Brain pericyte (primary cell): ENCODE results near the gene MEGF6.

Experiments used
- DNase-seq: peaks from one replicate; pipeline ENCODE4 v3.0.0-alpha.2; 2012; ENCODE audit warnings: low read depth, low spot score

MEGF6 gene

DNA sequence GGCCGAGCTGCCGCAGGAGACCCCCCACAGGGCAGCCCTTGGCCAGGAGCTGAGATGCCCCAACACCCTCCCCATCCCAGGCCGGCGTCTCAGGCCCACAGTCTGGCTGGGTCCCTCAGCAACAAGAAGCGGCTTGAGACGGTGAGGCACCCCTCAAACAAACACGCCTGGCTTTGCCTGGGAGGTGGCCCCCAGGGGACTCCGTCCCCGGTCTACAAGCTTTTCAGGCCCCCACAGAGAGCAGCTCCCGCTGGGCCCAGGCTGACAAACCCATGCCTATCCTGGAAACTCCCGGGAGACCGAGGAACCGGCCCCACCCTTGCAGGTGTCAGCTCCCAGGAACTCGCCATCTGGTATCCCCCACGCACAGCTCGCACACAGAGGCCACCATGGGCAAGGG, 89.9 kb downstream of the MEGF6 start:
- no peak for DNase-seq

DNA sequence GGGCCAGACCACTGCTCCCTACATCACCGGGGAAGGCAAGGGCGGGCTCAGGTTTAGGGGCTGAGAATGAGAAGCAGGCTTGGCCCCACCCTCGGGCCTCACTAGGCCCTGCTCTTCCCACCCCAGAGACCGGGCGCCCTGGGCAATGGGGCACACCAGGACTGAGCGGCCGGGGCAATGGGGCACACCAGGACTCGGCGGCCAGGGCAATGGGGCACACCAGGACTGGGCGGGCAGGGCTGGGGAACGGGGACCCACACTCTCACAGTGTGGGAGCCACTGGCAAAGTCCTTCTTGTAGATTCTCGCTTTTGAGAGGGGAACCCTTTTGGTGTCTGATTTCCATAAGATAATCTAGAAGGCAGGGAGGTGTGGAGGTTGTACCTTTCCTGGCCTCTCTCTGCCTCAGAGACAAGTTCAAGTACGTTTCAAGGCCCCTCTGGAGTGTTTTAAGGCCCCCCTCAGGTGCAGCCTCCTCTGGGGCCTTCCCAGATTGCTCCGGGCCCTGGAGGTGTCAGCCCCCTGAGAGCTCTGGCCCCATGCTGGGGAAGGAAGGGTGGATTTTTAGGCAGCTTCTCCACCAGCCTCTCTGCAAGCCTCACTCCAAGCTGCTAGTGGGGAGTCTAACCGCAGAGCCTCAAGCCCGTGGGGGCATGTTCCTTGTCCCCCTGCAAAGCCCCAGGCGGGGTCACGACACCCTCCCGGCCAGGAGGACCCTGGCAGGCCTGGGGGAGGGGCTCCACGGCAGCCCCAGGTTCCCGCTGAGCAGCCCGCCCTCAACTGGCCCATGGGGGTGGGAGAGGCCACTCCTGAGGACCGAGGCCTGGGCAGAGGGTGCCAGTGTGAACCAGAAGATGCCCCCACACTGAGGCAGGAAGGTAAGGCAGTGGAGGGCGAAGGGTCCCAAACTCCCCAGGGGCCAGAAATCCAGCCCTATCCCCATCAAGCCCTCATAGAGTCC, 90.6 kb downstream of the MEGF6 start:
- DNase-seq = no peak

DNA sequence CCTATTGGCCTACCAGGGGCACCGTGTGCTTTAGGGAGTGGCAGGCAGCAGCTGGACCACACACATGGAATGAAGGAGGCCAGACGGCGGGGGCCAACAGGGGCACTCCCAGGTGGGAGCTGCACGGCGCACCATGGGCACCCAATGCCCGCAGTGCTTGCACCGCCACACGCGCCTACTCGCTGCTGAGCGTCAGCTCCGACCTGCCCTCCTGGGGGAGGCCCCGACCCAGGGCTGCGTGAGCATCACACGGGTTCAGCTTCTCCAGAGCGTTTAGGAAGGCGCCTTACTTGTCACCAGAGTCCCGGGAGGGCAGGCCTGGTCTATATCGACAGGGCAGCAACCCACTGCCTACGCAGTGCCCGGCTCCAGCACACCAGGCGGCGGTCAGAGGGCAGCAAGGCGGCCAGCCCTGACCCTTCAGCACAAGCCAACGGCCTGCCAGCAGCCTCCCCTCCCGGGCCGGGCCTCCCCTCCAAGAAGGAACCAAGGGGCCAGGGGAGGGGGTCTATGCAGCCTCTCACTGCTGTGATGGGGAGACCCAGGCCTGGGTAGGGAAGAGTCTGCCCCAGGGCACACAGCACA, 91.9 kb downstream of the MEGF6 start:
- no peak for DNase-seq

DNA sequence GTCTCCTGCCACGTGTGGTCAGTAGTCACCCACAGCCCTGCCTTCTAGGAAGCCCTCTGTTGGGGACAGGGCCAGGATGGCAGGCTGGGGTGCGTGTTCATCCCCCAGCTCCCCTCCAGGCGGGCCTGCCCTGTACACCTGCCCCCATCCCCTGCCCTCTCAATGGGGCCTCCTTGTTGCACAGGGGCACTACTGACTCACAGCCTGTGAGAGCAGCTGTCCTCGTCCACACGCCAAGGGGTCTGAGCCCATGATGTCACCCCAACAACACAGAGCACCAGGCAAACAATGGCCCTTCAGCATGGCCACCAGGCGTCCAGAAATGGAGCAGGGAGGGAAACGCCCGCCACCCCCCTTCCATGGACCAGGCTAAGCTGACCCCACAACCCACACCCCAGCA, 92.6 kb downstream of the MEGF6 start:
- no peak for DNase-seq

DNA sequence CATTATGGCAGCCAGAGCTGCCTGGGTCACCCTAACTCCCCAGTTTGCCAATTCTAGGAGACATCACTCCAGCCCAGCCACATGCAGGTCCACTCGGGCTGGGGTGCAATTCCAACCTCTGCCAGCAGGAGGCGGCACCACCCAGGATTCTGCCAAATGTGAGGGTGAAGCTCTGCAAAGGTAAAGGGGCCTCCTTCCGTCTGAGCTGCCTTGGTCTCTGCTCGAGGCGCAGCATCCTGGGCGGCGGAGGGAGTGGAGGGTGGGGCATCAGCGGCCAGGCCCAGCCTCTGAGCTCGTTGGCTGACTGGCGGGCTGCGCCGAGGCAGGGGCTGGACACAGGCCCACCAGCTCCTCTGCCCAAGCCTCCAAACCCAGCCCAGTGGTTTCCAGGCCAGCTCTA, 93.1 kb downstream of the MEGF6 start:
- DNase-seq = no peak

DNA sequence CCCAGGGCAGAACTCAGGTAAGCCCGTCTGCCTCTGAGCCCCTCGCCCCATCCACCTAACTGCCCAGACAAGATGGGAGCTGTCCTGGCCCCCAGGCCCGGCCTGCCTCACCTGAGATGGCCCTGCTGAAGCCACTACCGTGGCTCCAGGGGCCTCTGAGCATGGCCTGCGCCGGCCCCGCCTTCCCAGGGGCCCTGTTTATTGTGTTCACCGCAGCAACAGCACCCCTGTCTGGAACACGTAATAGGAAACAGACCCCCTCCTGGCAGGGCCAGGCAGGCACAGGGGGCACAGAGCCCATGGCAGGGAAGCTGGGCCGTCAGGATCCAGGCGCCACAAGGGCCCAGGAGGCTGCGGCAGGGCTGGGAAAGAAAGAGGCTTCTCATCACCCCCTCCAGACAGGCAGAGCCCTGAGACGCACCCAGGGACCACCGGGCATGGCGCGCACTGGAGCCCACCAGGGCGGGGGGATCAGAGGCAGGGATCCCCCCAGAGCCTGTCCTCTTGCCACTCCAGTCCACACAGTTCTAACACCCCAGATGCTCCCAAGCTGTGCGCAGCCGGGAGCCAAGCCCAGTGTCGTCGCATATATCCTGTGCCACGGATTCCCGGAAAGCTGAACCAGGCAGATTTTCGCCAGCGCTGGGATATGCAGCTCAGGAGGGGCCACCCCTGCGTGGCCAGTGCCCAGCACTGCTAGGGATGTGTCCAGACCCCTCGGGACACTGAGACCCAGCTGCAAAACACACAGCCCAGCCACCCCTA, 94.2 kb downstream of the MEGF6 start:
- DNase-seq = no peak

DNA sequence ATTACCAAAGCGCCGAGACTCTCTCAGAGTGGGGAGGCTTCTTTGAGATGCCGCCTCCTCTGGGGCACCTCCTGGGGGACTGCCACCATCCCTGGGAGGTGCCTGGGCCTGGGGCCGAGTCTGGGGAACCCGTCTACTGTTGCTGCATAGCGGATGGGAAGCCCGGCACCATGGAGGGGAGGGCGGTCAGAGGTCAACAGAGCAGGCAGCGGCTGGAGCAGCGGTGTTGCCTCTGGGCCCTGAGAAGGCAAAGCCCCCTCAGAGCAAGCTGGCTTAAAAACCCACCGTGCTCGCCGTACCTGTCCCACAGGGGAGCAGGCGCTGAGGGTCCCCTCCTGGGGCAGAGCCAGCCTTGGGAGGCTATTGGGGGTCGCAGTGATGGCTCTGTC, 94.8 kb downstream of the MEGF6 start:
- no peak for DNase-seq

DNA sequence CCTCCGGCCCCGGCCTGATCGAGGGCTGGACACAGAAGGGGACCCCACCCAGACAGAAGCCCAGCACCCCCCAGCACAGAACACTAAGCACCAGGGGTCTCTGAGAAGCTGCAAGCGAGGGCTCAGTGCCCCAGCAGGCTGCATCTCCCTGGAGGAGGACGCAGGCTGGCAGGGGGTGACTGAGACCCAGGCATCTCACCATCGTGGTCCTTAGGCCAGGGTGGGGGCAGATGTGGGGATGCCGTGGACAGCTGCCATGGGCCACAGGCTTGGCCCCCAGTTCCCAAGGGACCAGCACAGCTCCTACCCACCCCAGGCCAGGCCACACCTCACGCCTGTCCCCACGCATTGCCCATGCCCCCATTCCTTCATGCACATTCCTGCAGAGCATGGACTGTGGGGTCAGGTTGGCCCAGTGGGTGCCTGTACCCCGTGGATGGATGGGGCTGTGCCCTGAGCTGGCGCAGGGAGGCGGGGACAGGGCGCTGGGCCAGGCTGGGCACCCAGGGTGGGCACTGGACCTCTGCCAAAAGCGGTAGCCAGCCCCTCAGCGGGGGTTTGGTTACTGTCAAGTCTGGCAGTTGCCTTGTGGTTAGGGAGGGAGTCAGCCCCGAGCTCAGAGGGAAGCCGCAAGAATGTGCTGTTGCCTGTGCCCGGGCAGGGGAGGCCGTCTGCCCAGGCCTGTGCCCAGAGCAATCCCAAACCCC, 95.4 kb downstream of the MEGF6 start:
- DNase-seq = no peak

DNA sequence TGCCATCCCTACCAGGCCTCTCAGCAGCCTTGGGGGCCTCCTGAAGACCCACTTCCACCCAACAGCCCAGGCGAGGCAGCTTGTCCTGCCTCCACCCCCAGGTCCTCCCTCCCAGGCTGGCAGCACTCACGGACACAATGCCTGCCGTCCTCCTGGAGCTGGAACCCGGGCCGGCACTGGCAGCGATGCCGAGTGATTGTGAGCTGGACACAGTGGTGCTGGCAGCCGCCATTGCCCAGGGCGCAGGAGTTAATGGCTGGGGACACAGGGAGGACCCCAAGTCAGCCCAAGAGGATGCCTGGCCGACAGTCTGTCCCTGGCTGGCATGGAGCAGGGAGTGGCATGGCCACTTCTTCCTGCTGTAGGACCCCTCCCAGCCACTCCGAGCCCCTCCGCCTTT, 96.0 kb downstream of the MEGF6 start:
- DNase-seq = no peak

DNA sequence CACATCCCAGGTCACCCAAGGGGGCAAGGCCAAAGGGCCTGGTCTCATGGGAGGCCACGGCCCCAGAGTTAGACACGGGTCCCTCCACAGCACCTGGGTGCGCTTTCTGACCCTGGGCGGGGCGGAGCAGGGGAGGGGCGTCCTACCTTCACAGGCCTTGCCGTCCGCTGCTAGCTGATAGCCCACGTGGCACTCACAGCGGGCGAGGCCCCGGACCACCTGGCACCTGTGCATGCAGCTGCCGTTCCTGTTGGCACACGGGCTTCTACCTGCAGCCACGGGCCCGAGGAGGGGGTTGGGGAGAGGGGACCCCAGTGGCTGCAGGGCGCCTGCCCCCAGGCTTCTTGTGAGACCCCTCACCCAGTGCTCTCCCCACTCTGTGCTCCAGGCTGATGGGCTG, 96.9 kb downstream of the MEGF6 start:
- DNase-seq = no peak

DNA sequence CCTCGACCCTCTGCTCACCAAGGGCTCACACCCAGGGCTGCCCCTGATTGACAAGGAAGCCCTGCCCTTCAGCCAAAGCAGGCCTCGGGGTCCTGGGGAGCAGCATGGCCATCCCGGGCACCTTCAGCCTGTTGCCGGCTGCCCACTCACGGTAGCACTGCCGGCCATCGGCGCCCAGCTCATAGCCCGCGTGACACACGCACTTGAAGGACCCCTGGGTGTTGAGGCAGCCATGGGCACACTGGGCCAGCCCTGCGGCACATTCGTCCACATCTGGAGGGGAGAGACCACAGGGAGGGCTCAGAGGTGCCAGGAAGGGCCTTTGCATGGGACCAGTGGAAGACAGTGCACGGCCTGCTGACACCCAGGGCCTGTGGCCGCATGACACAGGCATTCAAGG, 99.5 kb downstream of the MEGF6 start:
- no peak for DNase-seq

DNA sequence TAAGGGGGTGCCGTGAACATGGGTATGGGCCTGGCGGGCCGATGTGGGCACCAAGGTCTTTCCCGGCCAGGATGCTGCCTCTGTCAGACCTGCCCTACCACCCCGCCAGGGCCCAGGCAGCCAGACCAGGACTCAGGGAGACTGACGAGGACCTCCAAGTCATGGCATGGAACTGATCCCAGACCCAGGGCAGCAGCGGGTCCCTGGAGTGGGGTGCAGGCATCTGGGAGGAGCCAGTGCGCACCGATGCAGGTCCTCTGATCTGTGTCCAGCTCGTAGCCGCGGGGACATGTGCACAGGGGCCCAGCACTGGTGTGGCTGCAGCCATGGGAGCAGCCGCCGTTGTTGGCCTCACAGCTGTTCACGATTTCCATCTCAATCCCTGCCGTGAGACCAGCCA, 100.0 kb downstream of the MEGF6 start:
- DNase-seq = no peak

DNA sequence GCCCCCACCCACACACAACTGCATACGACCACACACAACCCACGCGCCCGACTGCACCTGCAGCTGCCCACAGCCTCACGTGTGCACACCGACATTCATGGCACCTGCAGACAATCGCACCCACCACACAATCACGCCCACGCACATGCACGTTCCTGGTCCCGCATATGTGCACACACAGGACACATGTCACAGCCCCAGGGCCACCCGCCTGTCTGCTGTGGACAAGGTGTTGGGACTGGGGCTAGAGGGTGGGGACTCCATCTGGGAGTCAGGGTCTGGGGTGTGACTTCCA, 100.4 kb downstream of the MEGF6 start:
- no peak for DNase-seq

DNA sequence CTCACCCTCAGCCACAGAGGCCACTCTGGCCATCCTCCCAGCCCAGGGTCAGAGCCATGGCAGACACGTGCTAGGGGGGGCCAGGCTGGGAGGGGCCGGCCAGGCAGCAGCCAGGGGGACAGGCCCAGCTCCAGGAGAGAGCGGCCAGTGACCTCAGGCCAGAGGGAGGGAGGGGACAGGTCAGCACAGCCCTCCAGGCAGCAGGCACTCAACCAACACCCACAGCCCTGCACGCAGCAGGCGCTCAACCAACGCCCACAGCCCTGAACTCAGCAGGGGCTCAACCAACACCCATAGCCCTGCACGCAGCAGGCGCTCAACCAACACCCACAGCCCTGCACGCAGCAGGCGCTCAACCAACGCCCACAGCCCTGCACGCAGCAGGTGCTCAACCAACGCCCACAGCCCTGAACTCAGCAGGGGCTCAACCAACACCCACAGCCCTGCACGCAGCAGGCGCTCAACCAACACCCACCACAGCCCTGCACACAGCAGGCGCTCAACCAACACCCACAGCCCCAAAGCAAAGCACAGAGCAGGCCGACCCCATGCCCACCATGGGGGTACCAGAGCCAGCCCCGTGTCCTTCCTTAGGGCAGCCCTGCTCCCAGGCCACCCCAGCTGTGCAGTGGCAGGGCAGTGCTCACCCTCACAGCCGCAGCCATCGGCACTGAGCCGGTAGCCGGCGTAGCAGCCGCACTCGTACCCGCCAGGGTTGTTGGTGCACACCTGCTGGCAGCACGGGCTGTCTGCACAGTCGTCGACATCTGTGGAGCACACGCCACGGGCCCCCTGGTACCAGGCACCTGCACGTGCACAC, 101.0 kb downstream of the MEGF6 start:
- no peak for DNase-seq

DNA sequence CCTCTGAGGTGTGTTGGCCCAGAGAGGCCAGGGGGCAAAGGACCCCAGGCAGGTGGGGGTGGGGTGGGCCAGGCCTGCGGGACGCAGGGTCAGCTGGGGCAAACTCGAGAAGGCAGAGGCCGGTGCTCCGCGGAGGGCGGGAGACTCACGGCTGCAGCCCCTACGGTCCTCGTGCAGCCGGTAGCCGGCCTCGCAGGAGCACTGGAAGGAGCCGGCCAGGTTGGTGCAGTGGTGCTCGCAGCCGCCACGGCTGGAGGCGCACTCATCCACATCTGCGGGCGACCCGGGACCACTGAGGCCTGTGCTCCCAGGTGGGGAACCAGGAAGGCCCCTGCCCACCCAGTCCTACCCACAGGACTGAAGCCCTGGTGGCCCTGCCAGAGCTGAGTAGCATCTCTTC, 101.6 kb downstream of the MEGF6 start:
- no peak for DNase-seq

DNA sequence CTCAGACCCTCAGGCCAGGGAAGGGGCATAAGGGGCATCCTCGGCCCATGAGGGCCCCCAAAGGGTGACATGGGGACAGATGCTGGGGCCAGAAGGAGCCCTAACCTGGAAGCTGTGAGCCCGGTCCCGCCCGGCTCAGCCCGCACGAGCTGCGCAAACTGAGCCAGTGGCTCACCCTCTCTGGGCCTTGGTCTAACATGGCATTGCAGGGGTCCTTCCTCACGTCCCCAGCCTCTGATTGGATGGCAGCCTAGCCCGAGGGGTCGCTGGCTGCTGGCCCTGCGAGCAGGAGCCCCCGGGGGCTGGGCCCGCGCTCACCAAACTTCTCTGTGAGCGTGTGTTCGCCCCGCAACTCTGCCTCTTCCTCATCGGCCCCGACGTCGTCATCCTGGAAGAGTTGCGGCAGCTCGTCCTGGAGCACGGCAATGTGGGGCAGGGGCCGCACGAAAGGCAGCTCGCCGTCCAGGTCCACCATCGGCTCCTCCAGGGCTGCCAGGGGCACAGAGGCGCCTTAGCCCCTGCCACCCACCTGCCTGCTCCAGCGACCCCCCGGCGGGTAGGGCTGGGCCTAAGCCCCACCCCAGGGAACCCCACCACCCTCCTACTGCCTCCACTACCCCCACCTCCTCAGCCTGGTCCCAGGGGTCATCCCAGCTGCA, 102.4 kb downstream of the MEGF6 start:
- no peak for DNase-seq

DNA sequence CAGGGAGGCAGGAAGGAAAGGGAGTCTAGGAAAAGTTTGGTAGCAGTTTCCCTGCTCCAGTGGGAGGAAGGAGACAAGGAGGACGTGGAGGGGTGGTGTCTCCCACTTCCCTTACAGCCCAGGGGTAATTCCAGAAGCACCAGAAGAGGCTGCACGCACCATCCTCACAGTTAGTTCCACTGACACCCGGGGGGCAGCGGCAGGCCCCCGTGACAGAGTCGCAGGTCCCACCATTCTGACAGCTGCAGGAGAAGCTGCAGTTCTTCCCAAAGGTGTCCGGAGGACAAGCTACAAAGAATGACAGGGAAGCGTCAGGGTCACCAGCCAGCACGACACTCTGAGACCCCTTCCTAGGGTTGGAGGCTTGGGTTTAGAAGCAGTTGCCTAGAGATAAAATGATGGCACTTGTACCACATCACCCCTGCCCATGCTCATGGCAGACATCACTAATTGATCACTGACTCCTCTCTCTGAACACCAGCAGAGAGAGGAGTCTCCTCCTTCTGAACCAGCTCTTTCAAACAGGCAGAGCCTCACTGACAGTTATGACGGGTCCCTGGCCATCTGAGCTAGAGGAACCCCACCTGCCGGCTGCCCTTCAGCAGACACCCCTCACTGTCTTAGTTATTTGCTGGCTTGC, 103.6 kb downstream of the MEGF6 start:
- no peak for DNase-seq

DNA sequence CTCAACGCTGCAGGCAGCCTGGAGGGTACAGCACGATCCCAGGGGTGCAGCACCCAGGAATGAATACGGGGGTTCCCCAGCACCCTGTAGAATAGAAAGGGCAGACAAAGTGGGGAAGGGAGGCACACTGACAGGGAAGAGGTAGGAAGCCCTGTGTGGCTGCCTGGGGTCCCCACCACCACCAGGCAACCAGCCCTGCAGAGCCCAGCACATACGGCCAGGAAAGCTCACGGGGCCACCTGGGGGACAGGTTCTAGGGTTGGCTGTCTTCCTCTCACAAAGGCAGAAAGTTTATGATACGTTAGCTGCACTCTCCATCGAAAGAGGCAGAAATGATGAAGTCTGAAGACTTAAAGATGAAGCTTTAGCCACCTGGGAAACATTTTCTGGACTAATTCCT, 104.4 kb downstream of the MEGF6 start:
- DNase-seq = no peak

DNA sequence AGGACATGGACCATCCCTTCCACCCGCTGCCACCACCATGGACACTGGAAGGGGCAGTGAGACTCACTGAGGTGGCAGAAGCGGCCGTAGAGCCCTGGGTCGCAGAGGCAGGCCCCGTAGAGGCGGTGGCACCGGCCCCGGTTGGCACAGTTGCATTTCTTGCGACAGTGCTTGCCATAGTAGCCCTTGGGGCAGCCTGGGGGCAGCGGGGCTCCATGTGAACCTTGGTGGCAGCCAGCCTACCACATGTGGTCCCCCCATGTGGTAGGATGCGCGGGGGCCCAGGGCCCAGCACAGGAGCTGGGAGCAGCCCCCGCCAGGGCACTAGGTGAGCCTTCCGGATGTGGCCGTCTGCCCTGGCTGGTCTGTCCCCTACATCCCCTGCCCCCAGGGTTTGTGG, 105.3 kb downstream of the MEGF6 start:
- no peak for DNase-seq

DNA sequence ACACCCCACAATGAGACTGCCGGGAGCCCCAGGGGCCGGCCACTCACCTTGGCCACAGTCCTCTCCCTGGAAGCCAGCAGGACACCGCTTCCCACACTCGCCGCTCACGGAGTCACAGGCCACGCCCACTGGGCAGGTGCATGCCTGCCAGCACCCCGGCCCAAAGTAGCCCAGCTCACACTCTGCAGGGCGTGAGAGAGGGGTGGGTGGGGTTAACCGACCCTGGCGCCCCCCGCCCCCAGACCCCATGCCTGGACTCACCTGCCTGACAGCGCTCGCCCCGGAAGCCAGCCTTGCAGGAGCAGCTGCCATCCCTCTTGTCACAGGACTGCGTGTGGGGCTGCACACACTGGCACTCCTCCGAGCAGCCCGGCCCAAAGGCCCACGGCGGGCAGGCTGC, 106.1 kb downstream of the MEGF6 start:
- no peak for DNase-seq
